NCI-H187 treated with DMSO at 0.1 percent for 48 hours (cell line): Measurements from ENCODE around the gene PRKCG.

Experiments used
- DNase-seq: peaks from one replicate; lab custom pipeline; 2025; lab: John Stamatoyannopoulos, UW

The PRKCG gene

DNA sequence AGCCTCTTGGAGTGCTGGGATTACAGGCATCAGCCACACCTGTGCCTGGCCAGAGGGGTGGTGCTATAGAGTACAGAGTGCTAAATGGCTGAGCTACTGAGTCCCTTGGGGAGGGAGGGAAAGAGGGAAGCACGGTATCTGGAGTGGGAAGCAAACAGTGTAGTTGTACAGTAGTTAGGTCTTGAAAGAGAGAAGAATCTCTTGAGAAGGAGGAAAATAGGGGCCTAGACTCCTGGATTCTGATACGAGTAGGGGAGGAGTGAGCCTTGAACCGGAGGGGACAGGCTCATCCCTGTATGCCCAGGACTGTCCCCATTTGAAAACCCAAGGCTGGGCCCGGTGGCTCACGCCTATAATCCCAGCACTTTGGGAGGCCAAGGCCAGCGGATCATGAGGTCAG, 9.2 kb upstream of the PRKCG start:
- DNase-seq = no peak

DNA sequence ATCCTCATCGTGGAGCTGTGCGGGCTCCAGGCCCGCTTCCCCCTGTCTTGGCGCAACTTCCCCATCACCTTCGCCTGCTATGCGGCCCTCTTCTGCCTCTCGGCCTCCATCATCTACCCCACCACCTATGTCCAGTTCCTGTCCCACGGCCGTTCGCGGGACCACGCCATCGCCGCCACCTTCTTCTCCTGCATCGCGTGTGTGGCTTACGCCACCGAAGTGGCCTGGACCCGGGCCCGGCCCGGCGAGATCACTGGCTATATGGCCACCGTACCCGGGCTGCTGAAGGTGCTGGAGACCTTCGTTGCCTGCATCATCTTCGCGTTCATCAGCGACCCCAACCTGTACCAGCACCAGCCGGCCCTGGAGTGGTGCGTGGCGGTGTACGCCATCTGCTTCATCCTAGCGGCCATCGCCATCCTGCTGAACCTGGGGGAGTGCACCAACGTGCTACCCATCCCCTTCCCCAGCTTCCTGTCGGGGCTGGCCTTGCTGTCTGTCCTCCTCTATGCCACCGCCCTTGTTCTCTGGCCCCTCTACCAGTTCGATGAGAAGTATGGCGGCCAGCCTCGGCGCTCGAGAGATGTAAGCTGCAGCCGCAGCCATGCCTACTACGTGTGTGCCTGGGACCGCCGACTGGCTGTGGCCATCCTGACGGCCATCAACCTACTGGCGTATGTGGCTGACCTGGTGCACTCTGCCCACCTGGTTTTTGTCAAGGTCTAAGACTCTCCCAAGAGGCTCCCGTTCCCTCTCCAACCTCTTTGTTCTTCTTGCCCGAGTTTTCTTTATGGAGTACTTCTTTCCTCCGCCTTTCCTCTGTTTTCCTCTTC, 8.0 kb upstream of the PRKCG start:
- no peak for DNase-seq

DNA sequence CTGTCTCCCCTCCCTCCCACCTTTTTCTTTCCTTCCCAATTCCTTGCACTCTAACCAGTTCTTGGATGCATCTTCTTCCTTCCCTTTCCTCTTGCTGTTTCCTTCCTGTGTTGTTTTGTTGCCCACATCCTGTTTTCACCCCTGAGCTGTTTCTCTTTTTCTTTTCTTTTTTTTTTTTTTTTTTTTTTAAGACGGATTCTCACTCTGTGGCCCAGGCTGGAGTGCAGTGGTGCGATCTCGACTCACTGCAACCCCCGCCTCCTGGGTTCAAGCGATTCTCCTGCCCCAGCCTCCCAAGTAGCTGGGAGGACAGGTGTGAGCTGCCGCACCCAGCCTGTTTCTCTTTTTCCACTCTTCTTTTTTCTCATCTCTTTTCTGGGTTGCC, 7.4 kb upstream of the PRKCG start:
- DNase-seq = no peak

DNA sequence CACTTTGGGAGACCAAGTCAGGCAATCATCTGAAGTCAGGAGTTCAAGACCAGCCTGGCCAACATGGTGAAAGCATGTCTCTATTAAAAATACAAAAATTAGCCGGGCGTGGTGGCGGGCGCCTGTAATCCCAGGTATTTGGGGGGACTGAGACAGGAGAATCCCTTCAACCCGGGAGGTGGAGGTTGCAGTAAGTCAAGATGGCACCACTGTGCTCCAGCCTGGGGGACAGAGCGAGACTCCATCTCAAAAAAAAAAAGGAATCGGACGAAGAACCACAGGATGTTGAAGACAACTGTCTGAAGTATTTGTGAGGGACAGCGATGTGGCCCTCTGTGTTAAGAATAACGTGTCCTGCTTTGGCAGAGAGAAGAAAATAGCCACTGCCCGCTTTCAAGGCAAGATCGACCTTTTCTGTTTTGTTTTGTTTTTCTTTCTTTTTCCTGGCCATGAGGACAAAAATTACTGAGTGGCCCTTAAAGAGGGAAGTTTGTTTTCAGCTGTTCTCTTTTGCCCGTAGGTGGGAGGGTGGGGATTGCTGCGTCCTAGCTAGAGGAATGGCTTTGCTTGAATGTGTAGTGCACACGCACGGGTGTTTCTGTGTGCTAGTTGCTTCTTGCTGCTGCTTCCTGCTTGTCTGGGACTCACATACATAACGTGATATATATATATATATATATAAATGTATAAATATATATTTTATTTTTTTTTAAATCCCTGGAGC, 6.2 kb upstream of the PRKCG start:
- DNase-seq = no peak

DNA sequence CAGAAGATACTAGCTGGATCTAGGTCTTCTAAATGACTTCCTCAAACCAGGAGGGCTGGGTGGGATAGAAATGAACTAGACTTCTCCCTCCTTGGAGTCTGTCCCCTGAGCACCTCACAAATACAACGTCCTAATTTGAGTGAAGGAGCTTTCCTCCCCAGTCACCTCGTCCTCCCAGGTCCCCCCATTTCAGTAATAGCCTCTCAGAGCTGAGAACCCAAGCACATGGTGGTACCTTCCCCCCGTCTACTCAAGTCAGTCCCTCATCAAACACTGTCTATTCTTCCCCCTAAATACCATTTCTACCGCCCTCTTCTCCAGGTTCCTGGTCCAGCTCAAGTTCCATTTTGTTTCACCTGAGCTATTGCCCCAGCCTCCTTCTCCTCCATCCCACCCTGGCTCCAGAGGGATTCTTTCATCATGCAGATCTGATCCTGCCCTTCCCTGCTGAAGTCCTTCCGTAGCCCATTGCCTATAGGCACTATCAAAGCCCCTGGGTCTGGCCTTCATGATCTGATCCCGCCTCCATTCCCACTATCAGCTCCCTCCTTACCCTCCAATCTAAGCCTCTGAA, 5.3 kb upstream of the PRKCG start:
- DNase-seq = no peak

DNA sequence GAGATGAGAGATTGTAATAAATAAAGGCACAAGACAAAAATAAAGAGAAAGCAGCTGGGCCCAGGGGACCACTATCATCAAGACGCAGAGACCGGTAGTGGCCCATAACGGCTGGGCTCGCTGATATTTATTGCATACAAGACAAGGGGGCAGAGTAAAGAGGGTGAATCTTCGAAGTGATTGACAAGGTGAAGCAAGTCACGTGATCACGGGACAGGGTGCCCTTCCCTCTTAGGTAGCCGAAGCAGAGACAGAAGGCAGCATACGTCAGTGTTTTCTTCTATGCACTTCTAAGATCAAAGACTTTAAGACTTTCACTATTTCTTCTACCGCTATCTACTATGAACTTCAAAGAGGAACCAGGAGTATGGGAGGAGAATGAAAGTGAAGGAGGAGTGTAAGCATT, 4.6 kb upstream of the PRKCG start:
- DNase-seq = no peak

DNA sequence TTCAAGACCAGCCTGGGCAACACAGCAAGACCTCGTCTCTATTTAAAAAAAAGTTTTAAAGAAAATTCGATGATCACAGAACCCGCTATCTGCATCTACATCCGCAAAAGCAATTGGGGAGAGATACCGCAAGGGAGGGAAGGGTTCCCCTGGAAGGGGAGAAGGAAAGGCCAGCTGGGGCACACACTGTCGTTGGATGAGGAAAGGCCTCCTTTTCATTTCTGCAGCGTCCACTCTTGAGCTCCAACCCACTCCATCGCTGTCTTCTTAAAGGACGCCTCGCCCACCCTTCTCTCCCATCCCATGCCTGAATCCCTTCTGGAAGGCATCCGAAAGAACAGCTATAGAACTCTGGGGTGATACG, 3.2 kb upstream of the PRKCG start:
- no peak for DNase-seq

DNA sequence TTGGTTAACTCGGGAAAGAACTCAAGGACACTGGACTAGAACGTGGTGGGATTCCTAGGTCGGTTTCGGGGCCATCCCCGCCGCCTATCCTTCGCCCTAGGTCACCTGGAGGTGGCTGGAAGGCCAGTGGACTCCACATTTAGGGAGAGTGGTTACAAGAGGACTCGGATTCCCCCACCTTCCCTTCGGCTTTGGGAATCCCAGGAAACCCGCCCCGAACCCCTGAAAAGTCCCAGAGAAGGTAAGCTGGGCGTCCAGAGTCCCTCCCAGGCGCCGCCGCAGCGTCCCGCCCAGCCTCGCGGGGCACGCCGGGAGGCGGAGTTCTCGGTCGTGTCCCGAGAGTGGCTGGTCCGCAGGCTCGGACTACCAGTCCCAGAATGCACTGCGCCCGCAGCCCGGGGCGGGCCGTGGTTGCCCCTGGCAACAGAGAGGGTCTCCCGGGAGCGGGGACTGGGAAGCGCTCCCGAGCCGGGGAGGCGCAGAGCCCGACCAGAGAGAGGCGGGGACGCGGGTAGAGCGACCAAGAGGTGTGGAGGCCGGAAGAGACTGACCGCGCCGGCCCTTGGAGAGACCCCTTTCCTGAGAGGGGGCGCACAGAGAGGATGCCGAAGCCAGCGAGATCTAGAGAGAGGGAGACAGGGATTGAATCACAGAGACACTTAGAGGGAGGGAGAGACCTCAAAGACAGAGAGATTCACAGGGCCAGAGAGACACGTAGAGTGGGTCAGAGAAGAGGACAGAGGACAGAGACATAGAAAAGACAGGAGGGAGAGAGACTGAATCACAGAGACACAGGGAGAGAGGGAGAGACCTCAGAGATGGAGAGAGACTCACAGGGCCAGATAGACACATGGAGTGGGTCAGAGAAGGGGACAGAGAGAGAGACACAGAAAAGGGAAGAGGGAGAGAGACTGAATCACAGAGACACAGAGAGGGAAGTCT, 2.6 kb upstream of the PRKCG start:
- no peak for DNase-seq

DNA sequence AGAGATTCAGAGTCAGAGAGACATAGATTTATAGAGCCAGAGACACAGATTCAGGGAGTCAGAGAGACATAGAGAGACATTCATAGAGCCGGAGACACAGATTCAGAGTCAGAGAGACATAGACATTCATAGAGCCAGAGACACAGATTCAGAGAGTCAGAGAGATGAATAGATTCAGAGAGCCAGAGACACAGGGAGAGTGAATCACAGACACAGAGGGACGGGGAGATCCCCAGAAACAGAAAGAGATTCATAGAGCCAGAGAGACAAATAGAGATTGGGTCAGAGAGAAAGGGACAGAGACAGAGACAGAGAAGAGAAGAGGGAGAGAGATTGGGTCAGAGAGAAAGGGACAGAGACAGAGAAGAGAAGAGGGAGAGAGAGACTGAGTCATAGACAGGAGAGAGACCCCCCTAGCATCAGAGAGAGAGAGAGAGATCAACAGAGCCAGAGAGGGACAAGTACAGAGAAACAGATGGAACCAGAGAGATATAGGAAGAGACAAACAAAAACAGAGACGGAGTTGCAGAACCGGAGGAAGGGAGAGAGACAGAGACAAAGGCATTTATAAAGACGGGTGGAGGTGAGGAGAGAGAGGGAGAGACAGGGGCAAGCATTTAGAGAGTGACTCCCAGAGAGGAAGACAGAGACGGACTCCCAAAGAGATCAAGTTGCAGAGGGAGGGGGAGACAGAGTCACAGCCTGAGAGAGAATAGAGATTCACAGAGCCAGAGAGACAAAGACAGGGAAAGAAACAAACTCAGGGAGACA, 1.1 kb upstream of the PRKCG start:
- no peak for DNase-seq

DNA sequence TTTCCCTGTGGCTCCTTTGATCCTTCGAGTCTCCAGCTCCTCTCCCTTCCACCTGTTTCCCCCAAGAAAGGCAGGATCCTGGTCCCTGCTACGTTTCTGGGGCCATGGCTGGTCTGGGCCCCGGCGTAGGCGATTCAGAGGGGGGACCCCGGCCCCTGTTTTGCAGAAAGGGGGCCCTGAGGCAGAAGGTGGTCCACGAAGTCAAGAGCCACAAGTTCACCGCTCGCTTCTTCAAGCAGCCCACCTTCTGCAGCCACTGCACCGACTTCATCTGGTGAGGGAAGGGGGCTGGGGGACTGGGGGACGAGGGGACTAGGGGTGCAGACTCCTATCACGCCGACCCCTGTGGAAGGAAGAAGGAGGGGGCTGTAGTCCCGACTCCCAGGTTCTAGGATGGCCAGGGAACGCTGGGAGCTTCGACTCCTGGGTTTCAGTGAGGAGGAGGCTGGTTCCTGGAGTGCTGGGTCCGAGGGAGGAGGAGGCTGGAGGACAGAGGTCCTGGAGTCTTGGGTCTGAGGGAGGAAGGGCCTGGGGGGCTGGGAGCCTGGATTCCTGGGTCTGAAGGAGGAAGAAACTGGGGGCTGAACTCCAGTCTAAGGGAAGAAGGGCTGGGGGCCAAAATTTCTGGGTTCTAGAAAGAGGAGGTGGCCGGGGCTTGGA, 524 bp downstream of the PRKCG start:
- DNase-seq = no peak

DNA sequence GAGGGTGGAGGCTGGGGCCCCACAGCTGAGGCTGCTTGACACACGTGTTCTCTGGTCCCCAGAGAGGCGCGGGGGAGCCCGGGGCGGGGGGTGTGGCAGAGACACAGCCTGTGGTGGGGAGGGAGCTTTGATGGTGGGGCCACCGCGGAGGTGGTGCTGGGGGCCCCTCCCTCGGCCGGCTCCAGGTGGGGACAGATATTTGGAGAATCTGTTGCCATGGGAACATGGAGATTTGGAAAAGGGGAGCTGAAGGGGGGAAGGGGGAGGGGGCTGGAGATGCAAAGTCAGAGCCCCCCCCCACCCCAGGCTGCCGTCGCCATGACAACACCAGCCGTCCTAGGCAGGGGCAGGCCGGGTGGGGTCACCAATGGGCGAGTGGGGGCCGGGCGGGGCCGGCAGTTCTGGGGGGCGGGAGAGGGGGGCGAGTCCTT, 1.2 kb downstream of the PRKCG start:
- DNase-seq = no peak

DNA sequence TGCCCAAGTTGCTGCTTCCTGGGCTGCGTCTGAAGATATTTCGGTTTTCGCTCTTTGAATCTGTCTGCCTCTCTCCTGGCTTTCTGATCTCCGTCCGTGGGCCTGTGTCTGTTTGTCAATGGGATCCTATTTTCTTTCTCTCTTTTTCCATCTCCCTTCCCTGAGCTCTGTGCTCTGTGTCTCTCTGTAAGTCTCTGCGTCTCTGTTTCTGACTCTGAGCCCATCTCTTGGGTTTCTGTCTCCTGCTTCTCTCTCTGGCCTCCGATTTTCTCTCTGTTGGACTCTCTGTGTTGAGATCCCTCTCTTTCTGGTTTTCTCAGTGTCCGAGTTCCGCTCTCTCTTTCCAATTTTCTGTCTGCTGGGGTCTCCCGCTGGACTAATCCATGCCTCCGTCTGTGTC, 1.7 kb downstream of the PRKCG start:
- DNase-seq = no peak

DNA sequence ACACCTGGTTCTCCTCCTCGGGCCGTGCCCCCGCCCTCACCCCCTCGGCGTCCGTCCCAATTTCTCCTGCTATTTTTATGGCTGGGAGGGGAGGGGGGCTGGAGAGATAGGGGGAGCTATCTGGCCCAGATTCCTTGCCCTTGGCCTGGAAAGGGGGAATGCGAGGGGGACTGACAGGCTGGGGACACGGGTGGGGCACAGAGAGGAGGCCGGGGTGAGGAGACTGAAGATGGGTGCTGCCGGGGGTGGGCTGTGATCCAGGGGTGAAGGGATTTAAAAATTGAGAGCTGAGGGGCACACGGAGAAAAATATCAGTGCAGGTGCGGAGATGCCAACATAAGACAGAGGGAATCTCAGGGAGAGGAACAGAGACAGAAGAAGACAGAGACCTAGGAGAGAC, 2.3 kb downstream of the PRKCG start:
- DNase-seq = no peak

DNA sequence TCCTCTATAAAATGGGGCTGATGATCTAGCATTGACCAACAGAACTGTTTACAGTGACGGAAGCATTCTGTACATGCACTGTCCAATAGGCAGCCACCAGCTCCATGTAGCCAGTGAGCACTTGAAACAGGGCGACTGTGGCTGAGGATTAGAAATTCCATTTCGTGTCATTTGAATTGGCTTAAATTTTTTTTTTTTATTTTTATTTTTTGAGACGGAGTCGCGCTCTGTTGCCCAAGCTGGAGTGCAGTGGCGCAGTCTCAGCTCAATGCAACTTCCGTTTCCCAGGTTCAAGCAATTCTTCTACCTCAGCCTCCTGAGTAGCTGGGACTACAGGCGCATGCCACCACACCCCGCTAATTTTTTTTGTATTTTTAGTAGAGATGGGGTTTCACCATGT, 3.0 kb downstream of the PRKCG start:
- no peak for DNase-seq

DNA sequence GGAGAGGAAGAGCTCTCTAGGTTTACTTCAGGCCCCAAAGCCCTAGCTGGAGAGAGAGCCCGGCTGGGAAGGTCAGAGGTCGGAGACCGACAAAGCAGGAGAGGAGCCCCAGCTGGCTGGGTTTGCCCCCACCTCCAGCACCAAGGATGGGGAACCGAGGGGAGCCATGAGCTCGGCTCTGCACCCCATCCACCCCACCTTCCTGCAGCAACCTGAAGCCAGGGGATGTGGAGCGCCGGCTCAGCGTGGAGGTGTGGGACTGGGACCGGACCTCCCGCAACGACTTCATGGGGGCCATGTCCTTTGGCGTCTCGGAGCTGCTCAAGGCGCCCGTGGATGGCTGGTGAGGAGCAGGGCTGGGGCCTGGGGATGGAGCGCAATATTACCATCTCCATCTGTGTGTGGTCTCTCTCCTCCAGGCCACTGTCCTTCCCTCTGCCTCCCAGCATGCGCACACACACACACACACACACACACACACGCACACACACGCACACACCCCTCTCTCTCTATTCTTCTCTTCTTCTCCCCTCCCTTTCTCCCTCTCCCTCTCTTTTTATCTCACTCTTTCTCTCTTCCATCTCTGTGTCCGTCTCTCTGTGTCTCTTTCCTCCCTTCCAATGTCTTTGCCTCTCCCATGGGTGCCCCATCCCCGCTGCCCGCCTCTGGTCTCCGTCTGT, 10.4 kb downstream of the PRKCG start:
- DNase-seq = no peak

DNA sequence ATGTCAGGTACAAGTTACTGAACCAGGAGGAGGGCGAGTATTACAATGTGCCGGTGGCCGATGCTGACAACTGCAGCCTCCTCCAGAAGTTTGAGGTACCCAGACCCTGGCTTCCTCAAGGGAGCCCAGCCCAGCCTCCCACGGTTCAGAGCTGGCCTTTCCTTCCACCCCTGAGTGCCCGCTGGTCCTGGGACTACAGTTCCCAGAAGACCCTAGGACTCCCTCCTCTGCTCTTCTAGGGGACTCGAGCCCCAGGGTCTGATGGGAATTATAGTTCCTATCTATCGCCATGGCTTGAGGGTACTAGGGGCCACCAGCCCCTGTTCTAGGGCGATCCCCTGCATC, 11.0 kb downstream of the PRKCG start:
- DNase-seq = no peak

DNA sequence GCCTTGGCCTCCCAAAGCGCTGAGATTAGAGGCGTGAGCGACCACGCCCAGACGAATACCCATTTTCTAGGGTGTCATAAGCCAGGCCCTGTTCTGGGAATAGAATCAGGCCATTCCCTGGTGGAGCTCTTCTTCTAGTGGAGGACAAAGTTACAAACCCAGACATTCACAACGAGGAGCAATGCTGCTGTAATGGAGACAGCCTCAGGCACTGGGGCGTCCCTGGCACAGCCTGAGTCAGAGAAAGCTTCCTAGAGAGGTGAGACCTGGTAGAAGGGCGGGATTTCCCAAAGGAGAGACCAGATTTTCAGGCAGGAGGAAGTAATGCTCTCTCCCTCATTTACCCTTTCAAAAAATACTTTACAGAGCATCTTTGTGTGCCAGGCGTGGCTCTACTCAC, 12.7 kb downstream of the PRKCG start:
- no peak for DNase-seq

DNA sequence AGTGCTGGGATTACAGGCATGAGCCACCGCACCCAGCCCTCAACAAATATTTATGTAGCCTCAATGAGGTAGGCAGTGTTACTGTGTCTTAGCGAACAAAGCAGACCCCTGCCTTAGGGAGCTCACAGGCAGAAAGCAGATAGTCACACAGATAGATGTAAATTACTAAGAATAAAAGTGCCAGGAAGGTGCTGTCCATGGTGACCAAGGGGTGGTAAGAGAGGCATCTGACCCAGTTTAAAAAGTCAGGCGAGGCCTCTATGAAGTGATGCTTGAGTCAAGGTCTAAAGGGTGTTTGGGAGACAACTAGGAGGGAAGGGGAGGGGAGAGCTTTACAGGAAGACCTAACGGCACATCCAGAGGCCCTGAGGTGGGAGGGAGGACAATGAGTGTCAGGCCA, 14.7 kb downstream of the PRKCG start:
- DNase-seq = no peak

DNA sequence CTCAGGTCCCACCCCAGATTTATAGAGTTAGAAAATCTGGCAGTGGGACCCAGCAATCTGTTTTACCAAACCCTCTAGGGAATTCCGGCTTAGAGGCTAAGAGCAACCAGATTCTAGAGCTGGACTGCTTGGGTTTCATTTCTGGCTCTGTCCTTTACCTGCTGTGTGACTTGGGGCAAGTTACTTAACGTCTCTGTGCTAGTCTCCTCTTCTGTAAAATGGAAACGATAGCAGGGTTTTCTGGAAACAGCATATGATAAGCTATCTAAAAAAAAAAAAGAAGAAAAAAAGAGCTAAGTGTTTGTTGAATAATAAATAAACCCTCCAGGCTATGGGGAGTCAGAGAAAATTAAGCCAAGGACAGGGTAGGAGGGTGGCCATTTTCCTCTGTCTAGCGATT, 15.5 kb downstream of the PRKCG start:
- no peak for DNase-seq

DNA sequence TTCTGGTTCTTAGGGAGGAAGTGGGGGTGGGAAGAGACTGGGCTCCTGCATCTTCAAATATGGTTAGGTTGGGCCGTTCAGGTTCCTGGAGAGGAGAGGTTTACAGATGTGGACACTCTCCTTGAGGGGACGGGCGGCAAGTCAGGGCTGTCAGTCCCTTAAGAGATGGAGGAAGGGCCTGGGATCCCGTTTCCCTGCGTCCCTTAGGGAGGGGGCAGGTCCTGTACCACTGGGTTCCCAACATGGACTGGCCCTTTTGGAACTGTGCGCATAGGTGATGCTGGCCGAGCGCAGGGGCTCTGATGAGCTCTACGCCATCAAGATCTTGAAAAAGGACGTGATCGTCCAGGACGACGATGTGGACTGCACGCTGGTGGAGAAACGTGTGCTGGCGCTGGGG, 16.2 kb downstream of the PRKCG start:
- no peak for DNase-seq
